ENCODE data around the gene B4GAT1. TPM values are rescaled to one million over a fixed set of nuclear protein-coding genes. Genes with fewer than 3 reads are reported as not detected.

B4GAT1 gene
- total RNA-seq, 6 donors from 2014 or later, result 15.7 to 48.9 (median 27.4) TPM

GRCh38 chr11:66339162-66339675 is 8.2 kb downstream of the B4GAT1 start:
- ATAC-seq (ENCODE audit: low FRiP score in 2 of 2), result no peak
- Histone ChIP-seq H3K4me1 (peaks cover 33 to 45% (median 37%) of the 10 kb centered on the region in 4 donors), H3K27me3 (no peaks in the 10 kb centered on the region), H3K36me3 (peaks cover 20 to 65% (median 51%) of the 10 kb centered on the region in 4 donors), H3K27ac (no peak overlapping the region), H3K9me3 (no peaks in the 10 kb centered on the region), H3K4me3 (no peak overlapping the region)
- no peak for TF ChIP-seq EP300 (IDR thresholded peaks at IDR 0.05)
- TF ChIP-seq CTCF (IDR thresholded peaks at IDR 0.05), result no peak
- TF ChIP-seq POLR2AphosphoS5 (IDR thresholded peaks at IDR 0.05), result no peak
- no peak for TF ChIP-seq POLR2A (IDR thresholded peaks at IDR 0.05)
- no peak for DNase-seq
- 82 to 93% methylated on average over 6 of the region's 6 CpGs for WGBS, 2 donors

GRCh38 chr11:66338276-66339161 is 8.9 kb downstream of the B4GAT1 start:
- DNase-seq (peak in 1 of 2 donors; percentile 54), ATAC-seq (ENCODE audit: low FRiP score in 2 of 2) (no peak)
- WGBS, 2 donors, result 82 to 86% methylated on average over 13 to 16 of the region's 17 CpGs
- Histone ChIP-seq H3K27ac (no peak overlapping the region), H3K4me1 (peaks cover 26 to 38% (median 30%) of the 10 kb centered on the region in 4 donors), H3K27me3 (no peaks in the 10 kb centered on the region), H3K9me3 (no peaks in the 10 kb centered on the region), H3K4me3 (no peak overlapping the region), H3K36me3 (peaks cover 20 to 72% (median 54%) of the 10 kb centered on the region in 4 donors)
- TF ChIP-seq POLR2AphosphoS5 (IDR thresholded peaks at IDR 0.05), result no peak
- no peak for TF ChIP-seq POLR2A (IDR thresholded peaks at IDR 0.05)
- no peak for TF ChIP-seq CTCF (IDR thresholded peaks at IDR 0.05)
- no peak for TF ChIP-seq EP300 (IDR thresholded peaks at IDR 0.05)

GRCh38 chr11:66337103-66337899 is 10.1 kb downstream of the B4GAT1 start:
- ATAC-seq (ENCODE audit: low FRiP score in 2 of 2), result no peak
- peak overlapping the region; percentile 26 to 90 (median 84) for H3K27ac ChIP-seq

More at GRCh38 chr11:66337103-66337899, 10.1 kb downstream of the B4GAT1 start:
- H3K4me1 ChIP-seq, result peaks cover 20 to 31% (median 26%) of the 10 kb centered on the region in 4 donors
- peak in 1 of 2 donors; percentile 59 for DNase-seq
- H3K9me3 ChIP-seq, result no peaks in the 10 kb centered on the region
- H3K36me3 ChIP-seq, result peaks cover 20 to 78% (median 56%) of the 10 kb centered on the region in 4 donors
- TF ChIP-seq POLR2AphosphoS5 (IDR thresholded peaks at IDR 0.05) (no peak), EP300 (IDR thresholded peaks at IDR 0.05) (no peak), POLR2A (IDR thresholded peaks at IDR 0.05) (no peak), CTCF (IDR thresholded peaks at IDR 0.05) (no peak)
- no peaks in the 10 kb centered on the region for H3K27me3 ChIP-seq
- H3K4me3 ChIP-seq, result no peak overlapping the region
- 71 to 73% methylated on average over 14 to 18 of the region's 18 CpGs for WGBS, 2 donors

Measured in upper lobe of left lung (tissue), 6 donors.